Measurements from ENCODE around the gene LRFN2. TPM values are rescaled to one million over a fixed set of nuclear protein-coding genes. Genes with fewer than 3 reads are reported as not detected.

The LRFN2 gene
- total RNA-seq, 1 donor from 2014 or later = not detected

DNA sequence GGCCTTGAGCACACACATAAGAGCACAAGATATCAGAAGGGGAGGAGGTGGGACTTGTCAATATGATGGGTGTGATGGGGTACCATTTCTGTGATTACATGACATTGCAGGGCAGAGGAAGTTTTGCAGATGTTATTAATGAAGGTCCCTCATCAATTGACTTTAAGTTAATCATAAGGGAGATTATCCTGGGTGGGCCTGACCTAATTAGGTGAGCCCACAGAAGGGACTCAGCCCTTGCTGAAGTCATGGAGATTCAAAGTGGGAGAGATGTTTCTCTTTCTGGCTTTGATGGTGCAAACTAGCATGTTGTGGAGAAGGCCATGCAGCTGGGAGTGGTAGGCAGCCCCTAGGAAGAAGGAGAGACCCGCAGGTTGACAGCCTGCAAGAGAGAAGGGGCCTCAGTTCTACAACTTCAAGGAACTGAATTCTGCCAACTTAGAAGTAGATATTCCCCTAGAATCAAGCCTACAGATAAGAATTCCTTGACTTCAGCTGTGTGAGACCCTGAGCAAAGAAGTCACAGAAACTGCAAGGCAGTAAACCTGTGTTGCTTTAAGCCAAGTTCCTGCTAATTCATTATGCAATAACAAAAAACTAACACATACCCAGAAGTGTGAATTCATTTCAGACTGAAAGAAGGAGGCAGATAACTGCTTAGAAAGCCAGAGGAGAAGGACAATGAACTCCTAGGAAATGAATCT lies 131.3 kb downstream of the LRFN2 start:
- H3K27ac Mint-ChIP-seq = no peak overlapping the region
- TF ChIP-seq, protein P1, sequence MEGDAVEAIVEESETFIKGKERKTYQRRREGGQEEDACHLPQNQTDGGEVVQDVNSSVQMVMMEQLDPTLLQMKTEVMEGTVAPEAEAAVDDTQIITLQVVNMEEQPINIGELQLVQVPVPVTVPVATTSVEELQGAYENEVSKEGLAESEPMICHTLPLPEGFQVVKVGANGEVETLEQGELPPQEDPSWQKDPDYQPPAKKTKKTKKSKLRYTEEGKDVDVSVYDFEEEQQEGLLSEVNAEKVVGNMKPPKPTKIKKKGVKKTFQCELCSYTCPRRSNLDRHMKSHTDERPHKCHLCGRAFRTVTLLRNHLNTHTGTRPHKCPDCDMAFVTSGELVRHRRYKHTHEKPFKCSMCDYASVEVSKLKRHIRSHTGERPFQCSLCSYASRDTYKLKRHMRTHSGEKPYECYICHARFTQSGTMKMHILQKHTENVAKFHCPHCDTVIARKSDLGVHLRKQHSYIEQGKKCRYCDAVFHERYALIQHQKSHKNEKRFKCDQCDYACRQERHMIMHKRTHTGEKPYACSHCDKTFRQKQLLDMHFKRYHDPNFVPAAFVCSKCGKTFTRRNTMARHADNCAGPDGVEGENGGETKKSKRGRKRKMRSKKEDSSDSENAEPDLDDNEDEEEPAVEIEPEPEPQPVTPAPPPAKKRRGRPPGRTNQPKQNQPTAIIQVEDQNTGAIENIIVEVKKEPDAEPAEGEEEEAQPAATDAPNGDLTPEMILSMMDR (IDR thresholded peaks at IDR 0.05) = no peak
- DNase-seq (no peak), ATAC-seq (ENCODE audit: low read depth) (no peak)
- POLR2A ChIA-PET = no interaction called here
- H3K9me3 Mint-ChIP-seq = no peaks in the 10 kb centered on the region
- H3K36me3 Mint-ChIP-seq (ENCODE audit: low read depth) = no peaks in the 10 kb centered on the region
- no peak overlapping the region for H3K4me3 Mint-ChIP-seq
- intact Hi-C loops (cut with micrococcal nuclease) = no loop called here
- H3K27me3 Mint-ChIP-seq = no peaks in the 10 kb centered on the region
- no peaks in the 10 kb centered on the region for H3K4me1 Mint-ChIP-seq
- CTCF ChIA-PET = no interaction called here

DNA sequence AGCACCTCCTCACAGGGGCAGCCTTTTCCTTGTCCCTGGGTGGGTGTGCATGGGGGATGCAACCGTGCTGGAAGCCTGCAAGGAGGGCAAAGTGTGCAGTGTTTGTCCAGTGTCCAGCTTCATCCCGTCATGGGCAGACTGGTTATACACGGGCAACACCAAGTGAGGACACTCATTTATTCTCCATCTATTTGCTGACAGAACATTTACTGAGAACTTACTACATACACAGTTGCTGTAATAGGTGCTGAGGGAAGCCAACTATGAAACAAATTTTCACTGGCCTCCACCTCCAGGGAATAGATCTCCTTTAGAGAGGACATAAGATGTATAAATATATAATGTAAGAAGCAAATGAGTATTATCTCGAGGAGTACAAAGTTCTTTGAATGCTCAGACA lies 136.7 kb downstream of the LRFN2 start:
- Mint-ChIP-seq H3K9me3 (no peaks in the 10 kb centered on the region), H3K4me3 (no peak overlapping the region), H3K27me3 (peaks cover 2% of the 10 kb centered on the region), H3K27ac (no peak overlapping the region), H3K4me1 (no peaks in the 10 kb centered on the region), H3K36me3 (ENCODE audit: low read depth) (no peaks in the 10 kb centered on the region)
- CTCF ChIA-PET = no interaction called here
- ATAC-seq (ENCODE audit: low read depth) (no peak), DNase-seq (no peak)
- intact Hi-C loops (cut with micrococcal nuclease) = no loop called here
- TF ChIP-seq, protein P1 (IDR thresholded peaks at IDR 0.05) = no peak
- POLR2A ChIA-PET = no interaction called here

DNA sequence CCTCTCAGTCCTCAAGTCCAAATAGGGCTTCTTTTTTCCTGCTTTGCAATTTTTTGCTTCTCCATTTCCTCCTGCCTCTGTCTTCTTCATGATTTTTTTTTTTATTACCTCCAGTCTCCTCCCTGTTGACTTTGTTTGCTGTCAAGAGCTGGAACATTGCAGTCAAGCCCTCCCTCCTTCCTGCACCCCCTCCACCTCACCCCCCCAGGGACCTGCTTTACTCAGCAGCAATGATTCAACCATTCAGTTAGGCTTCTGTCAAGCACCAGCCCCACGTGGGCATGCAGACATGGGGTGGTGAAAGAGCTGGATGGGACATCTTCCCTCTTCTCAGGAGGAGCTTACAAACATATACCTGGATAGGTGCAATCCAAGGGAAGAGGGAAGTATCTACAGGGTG lies 142.4 kb downstream of the LRFN2 start:
- Mint-ChIP-seq H3K36me3 (ENCODE audit: low read depth) (no peaks in the 10 kb centered on the region), H3K9me3 (no peaks in the 10 kb centered on the region), H3K4me1 (no peaks in the 10 kb centered on the region), H3K27ac (no peak overlapping the region), H3K27me3 (peaks cover 2% of the 10 kb centered on the region), H3K4me3 (no peak overlapping the region)
- ATAC-seq (ENCODE audit: low read depth) (no peak), DNase-seq (no peak)
- CTCF ChIA-PET = no interaction called here
- TF ChIP-seq, protein P1 (IDR thresholded peaks at IDR 0.05) = no peak
- intact Hi-C loops (cut with micrococcal nuclease) = no loop called here
- POLR2A ChIA-PET = no interaction called here

DNA sequence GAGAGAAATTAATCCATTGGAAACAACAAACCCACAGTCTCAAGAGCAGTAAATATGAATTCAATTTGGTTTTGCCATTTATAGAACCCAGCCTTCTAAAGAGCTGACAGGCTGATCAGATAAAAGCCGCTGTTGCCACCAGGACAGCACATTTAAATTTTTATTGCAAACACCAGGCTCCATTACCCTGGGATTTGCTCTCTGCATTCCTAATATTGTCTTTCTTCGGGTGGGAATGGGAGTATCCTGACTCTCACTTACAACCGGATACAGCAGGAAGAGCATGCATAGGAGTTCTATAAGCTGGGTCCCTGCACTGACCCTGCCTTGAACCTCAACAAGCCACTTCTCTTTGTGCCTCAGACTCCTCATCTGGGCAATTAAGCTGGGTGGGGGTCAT lies 142.9 kb downstream of the LRFN2 start:
- ATAC-seq (ENCODE audit: low read depth) (no peak), DNase-seq (no peak)
- Mint-ChIP-seq H3K4me3 (no peak overlapping the region), H3K4me1 (no peaks in the 10 kb centered on the region), H3K36me3 (ENCODE audit: low read depth) (no peaks in the 10 kb centered on the region), H3K9me3 (no peaks in the 10 kb centered on the region), H3K27me3 (peaks cover 2% of the 10 kb centered on the region), H3K27ac (no peak overlapping the region)
- TF ChIP-seq, protein P1 (IDR thresholded peaks at IDR 0.05) = no peak
- ChIA-PET CTCF (no interaction called here), POLR2A (no interaction called here)
- intact Hi-C loops (cut with micrococcal nuclease) = no loop called here

DNA sequence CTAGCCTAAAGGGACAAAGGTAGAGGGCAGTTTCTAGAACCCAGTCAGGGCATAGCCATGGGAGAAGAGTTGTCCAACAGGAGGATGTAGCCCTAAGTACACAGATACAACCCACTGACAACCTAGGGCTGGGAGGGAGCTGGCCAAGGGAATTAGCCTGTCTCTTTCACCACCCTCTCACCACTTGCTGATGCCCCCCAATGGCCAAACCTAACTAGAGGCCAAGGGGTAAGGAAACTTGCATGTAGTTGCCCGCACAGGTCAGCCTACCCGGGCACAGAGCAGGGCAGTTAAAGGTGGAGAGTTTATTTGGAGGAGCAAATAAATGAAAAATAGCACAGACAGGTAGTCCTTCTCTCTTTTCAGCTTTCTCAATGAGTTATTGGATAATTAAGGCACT lies 143.3 kb downstream of the LRFN2 start:
- no peak overlapping the region for H3K4me3 Mint-ChIP-seq
- POLR2A ChIA-PET = no interaction called here
- CTCF ChIA-PET = no interaction called here
- H3K36me3 Mint-ChIP-seq (ENCODE audit: low read depth) = no peaks in the 10 kb centered on the region
- H3K27ac Mint-ChIP-seq = no peak overlapping the region
- TF ChIP-seq, protein P1 (IDR thresholded peaks at IDR 0.05) = no peak
- H3K9me3 Mint-ChIP-seq = no peaks in the 10 kb centered on the region
- H3K4me1 Mint-ChIP-seq = no peaks in the 10 kb centered on the region
- no peak for DNase-seq
- ATAC-seq (ENCODE audit: low read depth) = no peak
- intact Hi-C loops (cut with micrococcal nuclease) = no loop called here
- peaks cover 2% of the 10 kb centered on the region for H3K27me3 Mint-ChIP-seq

Data from activated B cell treated with CpG ODN at 0.5 μM for 24 hours (primary cell).